ENCODE measurements around the gene CYP2A13. TPM values are rescaled to one million over a fixed set of nuclear protein-coding genes. Genes with fewer than 3 reads are reported as not detected.

The CYP2A13 gene
- total and polyA plus RNA-seq, 10 of the 15 experiments (the other 5 are each of a cell fraction or from before 2014, with no cell fraction given), result not detected

- POLR2A ChIA-PET, result no interaction called here
- intact Hi-C loops (cut with micrococcal nuclease; ENCODE audit: unreplicated experiment), result no loop called here
- FAIRE-seq, result no peak
Observed at GRCh38 chr19:41136636-41137455, 48.6 kb downstream of the CYP2A13 start.

More at GRCh38 chr19:41136636-41137455, 48.6 kb downstream of the CYP2A13 start:
- no peaks in the 10 kb centered on the region for H3K4me1 ChIP-seq (ENCODE audit: control insufficient read depth, insufficient read depth, low read length)
- in situ Hi-C loops (cut with MboI), result no loop called here
- BruUV-seq (replicated peaks), result no TSS peak
- TF ChIP-seq ATF3 (IDR thresholded peaks at IDR 0.05; ENCODE audit: borderline replicate concordance, extremely low read depth, low read depth, low read length) (no peak), TCF7 (IDR thresholded peaks at IDR 0.05; ENCODE audit: borderline replicate concordance) (no peak), EZH2 (IDR thresholded peaks at IDR 0.05; ENCODE audit: borderline replicate concordance, control insufficient read depth, low read depth, low read length) (no peak), HSF1 (IDR thresholded peaks at IDR 0.05; ENCODE audit: low read depth, low read length) (no peak), RUNX3 (IDR thresholded peaks at IDR 0.05; ENCODE audit: low read length) (no peak), TBL1XR1 (IDR thresholded peaks at IDR 0.05; ENCODE audit: low read depth, low read length) (no peak), HDGF (IDR thresholded peaks at IDR 0.05) (no peak), JUND (IDR thresholded peaks at IDR 0.05; ENCODE audit: low read depth, low read length) (no peak), CHD4 (IDR thresholded peaks at IDR 0.05) (no peak), ATF7 (IDR thresholded peaks at IDR 0.05; ENCODE audit: low read depth) (no peak), POLR2A (IDR thresholded peaks at IDR 0.05; ENCODE audit: low read depth, low read length) (no peak), SREBF1 (IDR thresholded peaks at IDR 0.05; ENCODE audit: low read length) (no peak)
- RAD21 ChIA-PET (ENCODE audit: unreplicated experiment), result no interaction called here
- H3K36me3 ChIP-seq (ENCODE audit: control insufficient read depth in 2 of 2, insufficient read depth in 2 of 2, low read length in 1 of 2), result no peaks in the 10 kb centered on the region
- H3K9ac ChIP-seq (ENCODE audit: control insufficient read depth, insufficient read depth, low read length), result no peak overlapping the region
- no peaks in the 10 kb centered on the region for H3K9me3 ChIP-seq (replicated peaks; ENCODE audit: control insufficient read depth, insufficient read depth, low read length)
- CTCF ChIA-PET, result no interaction called here
- no peaks in the 10 kb centered on the region for H3K27me3 ChIP-seq (replicated peaks in 1 of 2; ENCODE audit: control insufficient read depth in 2 of 2, insufficient read depth in 2 of 2, low read length in 1 of 2)
- DNase-seq (ENCODE audit: low read depth, low spot score) (no peak), ATAC-seq (no peak)
- no peaks in the 10 kb centered on the region for H3K79me2 ChIP-seq (ENCODE audit: control insufficient read depth, insufficient read depth, low read length)
- no peak overlapping the region for H2AFZ ChIP-seq (ENCODE audit: control insufficient read depth, low read depth, low read length)
- H3K4me2 ChIP-seq (ENCODE audit: control insufficient read depth, insufficient read depth), result no peak overlapping the region
- no peaks in the 10 kb centered on the region for H4K20me1 ChIP-seq (ENCODE audit: control insufficient read depth, insufficient read depth)
- no peak overlapping the region for H3K27ac ChIP-seq (ENCODE audit: control insufficient read depth, insufficient read depth)
- H3K4me3 ChIP-seq, result no peak overlapping the region
- WGBS (ENCODE audit: insufficient coverage, insufficient replicate concordance, low lambda C conversion rate, missing lambda C conversion rate), result 66% methylated on average over 27 of the region's 31 CpGs
- SMC1A ChIA-PET (ENCODE audit: uncharacterized antibody, unreplicated experiment), result no interaction called here
